GM21390 (cell line): ENCODE data around the gene MUC6.

Experiments
- ATAC-seq: cut with Tn5 transposase; IDR thresholded peaks from one replicate; pipeline ENCODE4 v1.9.1; 2021; ENCODE audit not compliant: unreplicated experiment

Gene MUC6

GRCh38 chr11:1051356-1052132, 15.0 kb upstream of the MUC6 start:
- ATAC-seq, result no peak

DNA sequence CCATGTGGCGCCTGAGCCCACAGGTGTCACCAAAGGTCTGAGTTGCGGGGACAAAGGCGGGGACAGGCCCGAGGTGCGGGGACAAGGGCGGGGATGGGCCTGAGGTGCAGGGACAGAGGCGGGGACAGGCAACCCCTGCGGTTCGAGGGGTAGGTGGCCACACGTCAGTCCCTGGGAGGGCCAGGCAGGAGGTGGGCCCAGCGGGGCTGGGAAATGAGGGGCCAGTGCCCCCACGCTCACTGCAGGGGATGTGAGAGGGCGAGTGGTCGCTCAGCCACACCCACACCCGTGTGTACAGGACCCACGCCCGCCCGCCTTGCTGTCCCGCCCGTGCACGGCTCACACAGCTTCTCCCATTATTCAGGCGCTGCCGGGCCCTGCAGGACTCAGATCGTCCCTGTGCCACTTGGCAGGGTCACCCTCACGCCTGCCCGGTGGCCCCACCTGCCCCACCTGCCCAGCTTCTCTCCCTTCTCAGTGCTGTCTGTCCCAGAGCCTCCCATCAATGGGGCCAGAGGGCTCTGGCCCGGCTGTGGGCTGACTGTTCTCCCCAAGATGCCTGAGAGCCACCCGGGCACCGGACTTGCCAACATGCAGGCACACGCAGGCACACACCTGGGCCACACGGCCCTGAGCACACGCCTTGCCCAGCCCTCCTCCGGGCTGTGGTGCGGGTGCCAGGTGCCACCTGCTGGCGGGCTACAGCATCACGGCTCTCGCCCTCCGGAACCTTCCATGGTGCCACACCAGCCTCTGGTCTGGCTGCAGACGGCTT, 14.2 kb upstream of the MUC6 start:
- ATAC-seq, result peak; percentile 75

DNA sequence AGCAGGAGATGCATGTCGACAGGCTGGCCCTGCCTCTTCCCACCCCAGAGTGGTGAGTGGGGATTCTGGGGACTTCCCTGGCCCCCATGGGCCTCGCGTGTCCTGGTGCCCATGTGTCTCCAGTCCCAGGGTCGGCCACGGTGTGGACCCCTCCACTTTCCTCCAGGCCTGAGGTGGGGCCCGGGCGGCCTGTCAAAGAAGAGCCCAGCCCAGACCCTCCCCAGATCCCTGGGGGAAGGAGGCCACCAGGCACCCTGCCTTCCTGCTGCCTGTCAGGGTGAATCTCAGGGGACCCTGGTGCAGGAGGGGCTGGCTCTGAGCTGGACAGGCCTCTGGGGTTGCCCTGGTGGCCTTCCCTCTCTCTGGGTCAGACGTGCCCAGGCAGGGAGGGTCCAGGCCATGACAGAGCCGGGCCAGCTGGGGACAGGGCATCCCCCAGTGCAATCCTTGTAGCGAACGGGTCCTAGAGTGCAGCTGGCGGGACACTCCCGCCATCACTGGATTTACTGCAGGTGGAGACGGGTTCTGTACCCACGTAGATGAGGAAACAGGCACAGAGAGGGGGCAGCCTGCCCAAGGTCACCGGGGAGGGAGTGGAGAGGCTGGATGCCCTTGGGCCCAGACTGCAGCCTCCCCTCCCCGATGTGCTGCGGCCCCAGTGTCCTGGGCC, 13.5 kb upstream of the MUC6 start:
- ATAC-seq, result no peak

- no peak for ATAC-seq
Measured at GRCh38 chr11:1049431-1049891, 12.9 kb upstream of the MUC6 start.

- no peak for ATAC-seq
Measured at GRCh38 chr11:1049071-1049405, 12.5 kb upstream of the MUC6 start.

GRCh38 chr11:1048375-1049070, 12.0 kb upstream of the MUC6 start:
- ATAC-seq, result no peak

DNA sequence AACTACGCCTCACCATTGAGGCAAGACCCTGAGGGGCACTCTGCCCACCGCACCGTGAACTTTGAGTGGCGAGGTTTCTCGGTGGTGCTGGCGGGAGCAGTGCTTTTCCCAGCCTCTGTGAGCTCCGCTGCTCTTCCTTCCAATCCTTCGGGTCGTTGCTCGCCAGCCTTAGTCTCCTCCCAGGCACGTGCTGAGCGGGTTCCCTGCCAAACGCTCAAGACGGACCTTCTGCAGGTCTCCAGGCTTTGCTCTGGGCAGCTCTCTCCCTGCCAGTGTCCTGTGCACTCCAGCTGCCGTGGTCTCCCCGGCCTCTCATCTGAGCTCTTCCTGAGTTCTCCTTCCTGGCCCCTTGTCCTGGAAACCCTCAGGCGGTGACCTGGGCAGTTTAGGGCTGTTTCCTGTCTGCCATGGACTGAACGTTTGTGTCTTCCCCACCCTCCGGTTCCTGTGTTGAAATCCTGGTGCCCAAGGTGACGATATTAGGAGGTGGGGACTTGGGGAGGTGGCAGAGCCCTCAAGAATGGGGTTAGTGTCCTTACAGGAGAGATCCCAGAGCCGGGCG, 11.2 kb upstream of the MUC6 start:
- ATAC-seq, result no peak

DNA sequence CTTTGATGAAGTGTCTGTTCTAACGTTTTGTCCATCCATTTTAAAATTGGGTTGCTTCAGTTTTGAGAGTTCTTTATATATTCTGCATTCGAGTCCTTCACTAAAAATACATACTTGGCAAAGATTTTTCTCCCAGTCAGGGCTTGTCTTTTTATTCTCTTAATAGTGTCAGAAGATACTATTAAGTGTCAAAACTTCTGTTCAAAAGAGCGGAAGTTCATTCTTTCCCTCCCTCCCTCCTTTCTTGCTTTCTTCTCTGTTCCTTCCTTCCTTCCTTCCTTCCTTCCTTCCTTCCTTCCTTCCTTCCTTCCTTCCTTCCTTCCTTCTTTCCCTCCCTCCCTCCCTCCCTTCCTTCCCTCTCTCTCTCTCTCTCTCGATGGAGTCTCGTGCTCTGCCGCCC, 7.6 kb upstream of the MUC6 start:
- ATAC-seq, result no peak

DNA sequence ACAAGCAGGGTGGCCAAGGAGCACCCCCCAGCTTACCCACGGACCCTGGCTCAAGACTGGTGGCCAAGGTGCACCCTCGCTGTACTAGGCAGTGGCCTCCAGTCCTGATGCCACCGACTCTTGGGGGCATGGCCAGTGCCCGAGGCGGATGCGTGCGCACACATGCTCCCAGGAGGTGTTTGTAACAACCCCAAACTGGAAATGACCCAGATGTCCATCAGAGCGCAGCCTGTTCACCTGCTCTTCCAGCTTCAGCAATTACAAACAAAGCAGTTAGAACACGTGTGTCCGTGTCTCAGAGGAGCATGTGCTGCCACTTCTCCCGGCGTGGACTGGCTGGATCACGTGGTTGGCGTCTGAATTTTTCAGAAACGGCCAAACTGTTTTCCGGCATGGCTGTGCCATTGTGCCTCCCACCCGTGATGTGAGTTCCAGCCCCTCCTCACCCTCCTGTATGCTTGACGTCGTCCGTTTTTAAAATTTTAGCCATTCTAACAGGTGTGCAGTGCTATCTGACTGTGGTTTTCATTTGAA, 7.1 kb upstream of the MUC6 start:
- ATAC-seq, result no peak

- ATAC-seq, result no peak
Measured at GRCh38 chr11:1042626-1043562, 6.4 kb upstream of the MUC6 start.

- no peak for ATAC-seq
Measured at GRCh38 chr11:1041936-1042608, 5.6 kb upstream of the MUC6 start.

DNA sequence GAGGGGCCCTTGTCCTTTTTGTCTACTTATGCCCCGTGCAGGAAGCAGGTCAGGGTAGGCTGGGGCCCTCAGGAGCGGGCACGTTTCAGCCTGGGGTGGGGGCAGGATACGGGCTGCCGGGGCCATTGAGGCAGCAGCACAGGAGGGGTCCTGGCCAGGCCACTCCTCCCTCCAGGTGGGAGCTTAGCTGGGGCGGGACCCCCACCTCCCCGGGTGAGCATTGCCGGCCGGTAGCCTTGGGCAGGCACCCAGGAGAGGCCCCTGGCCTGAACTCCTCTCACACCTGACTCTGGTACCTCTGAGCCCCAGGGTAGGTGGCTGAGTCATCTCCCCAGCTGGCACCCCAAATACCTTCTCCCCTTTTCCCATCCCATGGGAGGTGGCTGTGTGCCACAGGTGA, 5.0 kb upstream of the MUC6 start:
- no peak for ATAC-seq

DNA sequence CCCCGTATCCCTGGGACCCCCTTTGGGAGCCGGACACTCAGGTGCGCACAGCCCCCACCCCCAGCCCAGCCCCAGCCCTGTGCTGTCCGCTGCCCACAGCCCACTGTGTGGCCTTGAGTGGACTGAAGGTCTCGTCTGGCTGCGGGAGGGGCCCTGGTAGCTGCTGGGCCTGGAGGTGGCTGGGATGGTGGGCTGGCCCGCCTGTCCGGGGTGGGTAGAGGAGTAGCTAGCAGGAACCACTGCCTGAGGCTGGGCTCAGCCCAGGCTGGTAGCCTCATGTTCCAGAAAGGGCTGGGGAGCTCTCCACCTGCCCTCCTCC, 4.6 kb upstream of the MUC6 start:
- ATAC-seq, result no peak

DNA sequence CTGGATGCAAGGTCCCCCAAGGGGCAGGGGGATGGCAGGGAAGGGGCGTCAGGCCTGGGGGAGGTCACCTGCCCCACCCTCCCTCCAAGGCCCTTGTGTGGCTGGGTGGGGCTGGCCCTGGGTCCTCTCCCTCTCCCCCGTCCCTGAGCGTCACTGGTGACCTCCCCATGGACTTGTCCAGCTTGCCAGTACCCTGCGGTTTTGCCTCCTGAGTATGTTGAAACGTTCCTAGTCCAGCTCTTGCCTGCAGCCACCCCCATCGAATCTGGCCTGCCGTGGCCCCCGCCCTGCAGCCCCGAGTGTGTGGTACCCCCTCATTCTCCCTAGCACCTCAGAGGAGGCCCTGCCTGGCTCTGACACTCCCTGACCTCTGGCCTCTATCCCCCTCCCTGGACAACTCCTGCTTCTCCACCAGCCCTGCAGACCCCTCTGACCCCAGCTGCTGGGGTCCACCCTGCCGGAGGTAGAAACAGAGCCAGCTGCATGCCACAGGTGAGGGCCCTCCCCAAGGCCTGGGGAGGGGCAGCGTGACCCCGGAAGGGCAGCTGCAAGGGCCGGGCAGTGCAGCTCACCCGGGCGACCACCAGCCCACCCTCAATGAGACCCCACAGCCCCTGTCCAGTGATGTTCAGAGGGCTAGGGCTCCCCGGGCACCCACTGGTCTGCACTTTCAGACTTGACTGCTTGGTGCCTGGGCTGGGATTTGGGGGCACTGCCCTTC, 4.1 kb upstream of the MUC6 start:
- ATAC-seq, result no peak

GRCh38 chr11:1039481-1040427, 3.2 kb upstream of the MUC6 start:
- no peak for ATAC-seq

GRCh38 chr11:1038921-1039320, 2.4 kb upstream of the MUC6 start:
- no peak for ATAC-seq

DNA sequence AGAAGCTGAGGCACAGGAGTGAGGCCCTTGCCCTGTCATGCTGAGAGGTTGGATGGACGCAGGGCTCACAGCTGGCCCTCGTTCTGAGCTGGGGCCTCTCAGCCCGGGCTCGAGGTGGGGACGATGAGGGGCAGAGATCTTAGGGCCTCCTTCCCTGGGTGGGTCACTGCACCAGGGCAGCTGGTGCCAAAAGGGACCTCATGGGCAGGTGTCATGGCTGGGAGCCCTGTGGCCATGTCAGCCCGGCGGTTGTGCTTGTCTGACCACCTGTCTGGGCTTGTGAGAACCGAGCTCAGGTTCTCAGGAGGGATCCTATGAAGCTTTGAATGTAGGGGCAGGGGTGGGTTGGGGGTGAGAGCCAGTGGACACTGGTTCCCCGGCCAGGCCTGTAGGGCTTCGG, 1.8 kb upstream of the MUC6 start:
- ATAC-seq, result no peak
